ENCODE data around the gene FGD5. TPM values are rescaled to one million over a fixed set of nuclear protein-coding genes. Genes with fewer than 3 reads are reported as not detected.

FGD5 gene
- total RNA-seq, 1 donor from 2014 or later: not detected

DNA sequence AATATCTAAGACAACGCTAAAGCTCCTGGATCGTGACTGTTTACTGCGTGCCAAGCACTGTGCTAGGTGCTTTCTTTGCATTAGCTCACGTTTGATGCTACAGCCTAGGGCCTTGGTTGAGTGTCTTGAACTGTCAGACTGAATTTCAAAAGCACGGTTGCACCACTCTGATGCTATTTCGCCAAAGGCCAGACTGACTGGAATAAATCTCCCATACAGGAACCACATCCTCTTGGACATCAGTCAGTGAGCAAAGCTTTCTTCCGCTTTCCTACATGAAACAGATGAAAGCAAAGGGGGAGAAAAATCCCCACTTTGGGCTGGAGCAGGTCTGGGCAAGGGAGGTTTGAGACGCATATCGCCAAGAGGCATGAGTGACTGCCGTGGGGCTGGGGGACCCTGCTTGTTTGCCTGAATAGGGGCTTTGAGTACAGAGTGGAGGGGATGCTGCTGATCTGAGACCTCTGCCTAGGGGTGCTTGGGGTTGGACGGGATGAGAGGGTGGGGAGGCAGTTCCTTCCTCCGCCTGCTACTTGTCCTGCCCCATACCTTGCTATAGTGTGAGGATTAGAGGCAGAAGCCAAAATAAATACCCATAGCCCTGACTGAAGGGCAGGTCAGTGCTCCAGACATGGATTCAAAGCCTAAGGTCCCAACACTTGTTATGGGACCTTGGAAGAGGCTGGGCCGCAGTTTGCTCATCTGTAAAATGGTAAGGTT lies 5.3 kb downstream of the FGD5 start:
- Histone ChIP-seq H3K4me3 (ENCODE audit: low read depth, low read length) (no peak overlapping the region), H3K36me3 (ENCODE audit: control insufficient read depth, insufficient read depth, low read length) (no peaks in the 10 kb centered on the region), H3K27me3 (ENCODE audit: control insufficient read depth, insufficient read depth, low read length) (peaks cover 5% of the 10 kb centered on the region)
- FAIRE-seq (no peak), DNase-seq (ENCODE audit: low read depth) (no peak)
- TF ChIP-seq, protein P1, sequence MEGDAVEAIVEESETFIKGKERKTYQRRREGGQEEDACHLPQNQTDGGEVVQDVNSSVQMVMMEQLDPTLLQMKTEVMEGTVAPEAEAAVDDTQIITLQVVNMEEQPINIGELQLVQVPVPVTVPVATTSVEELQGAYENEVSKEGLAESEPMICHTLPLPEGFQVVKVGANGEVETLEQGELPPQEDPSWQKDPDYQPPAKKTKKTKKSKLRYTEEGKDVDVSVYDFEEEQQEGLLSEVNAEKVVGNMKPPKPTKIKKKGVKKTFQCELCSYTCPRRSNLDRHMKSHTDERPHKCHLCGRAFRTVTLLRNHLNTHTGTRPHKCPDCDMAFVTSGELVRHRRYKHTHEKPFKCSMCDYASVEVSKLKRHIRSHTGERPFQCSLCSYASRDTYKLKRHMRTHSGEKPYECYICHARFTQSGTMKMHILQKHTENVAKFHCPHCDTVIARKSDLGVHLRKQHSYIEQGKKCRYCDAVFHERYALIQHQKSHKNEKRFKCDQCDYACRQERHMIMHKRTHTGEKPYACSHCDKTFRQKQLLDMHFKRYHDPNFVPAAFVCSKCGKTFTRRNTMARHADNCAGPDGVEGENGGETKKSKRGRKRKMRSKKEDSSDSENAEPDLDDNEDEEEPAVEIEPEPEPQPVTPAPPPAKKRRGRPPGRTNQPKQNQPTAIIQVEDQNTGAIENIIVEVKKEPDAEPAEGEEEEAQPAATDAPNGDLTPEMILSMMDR (IDR thresholded peaks at IDR 0.05; ENCODE audit: insufficient read depth, low read length, severe bottlenecking): no peak

DNA sequence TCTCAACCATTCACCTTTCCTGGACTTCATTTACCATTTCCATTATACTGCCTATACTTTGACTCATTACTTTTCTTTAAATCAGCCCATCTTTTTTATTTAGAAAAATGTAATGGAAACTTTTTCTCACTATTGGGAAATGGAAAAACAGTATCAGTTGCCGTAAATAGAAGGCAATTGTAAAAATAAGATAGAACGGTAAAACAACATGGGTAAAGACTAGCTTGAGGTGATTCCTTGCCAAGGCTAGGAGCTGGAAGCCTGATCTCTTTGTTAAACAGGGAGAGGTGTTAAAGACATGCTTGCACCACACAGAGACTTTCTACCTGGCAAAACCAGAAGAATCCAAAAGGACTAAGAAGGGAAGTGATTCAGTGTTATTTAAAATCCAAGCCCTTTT lies 5.9 kb downstream of the FGD5 start:
- H3K4me3 ChIP-seq (ENCODE audit: low read depth, low read length): no peak overlapping the region
- peaks cover 5% of the 10 kb centered on the region for H3K27me3 ChIP-seq (ENCODE audit: control insufficient read depth, insufficient read depth, low read length)
- DNase-seq (ENCODE audit: low read depth) (no peak), FAIRE-seq (no peak)
- TF ChIP-seq, protein P1 (IDR thresholded peaks at IDR 0.05; ENCODE audit: insufficient read depth, low read length, severe bottlenecking): no peak
- H3K36me3 ChIP-seq (ENCODE audit: control insufficient read depth, insufficient read depth, low read length): no peaks in the 10 kb centered on the region

DNA sequence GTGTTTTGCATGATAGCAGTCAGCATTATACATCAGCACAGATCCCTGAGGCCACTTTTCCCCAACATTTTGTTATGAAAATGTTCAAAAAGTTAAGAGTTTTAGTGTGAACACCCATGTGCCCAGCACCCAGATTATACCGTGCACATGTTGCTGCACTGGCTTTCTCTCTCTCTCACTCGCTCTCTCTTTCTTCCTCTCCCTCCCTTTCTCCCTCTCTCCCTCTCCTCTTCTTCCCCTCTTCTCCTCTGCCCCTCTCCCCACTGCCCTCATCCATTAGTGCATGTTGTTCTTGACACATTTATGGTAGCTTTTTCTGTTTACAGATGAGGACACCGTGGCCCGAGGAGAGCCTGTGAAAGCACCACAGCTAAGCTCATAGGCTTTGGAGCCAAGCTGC lies 7.3 kb downstream of the FGD5 start:
- Histone ChIP-seq H3K36me3 (ENCODE audit: control insufficient read depth, insufficient read depth, low read length) (no peaks in the 10 kb centered on the region), H3K27me3 (ENCODE audit: control insufficient read depth, insufficient read depth, low read length) (peaks cover 5% of the 10 kb centered on the region), H3K4me3 (ENCODE audit: low read depth, low read length) (no peak overlapping the region)
- no peak for DNase-seq (ENCODE audit: low read depth)
- TF ChIP-seq, protein P1 (IDR thresholded peaks at IDR 0.05; ENCODE audit: insufficient read depth, low read length, severe bottlenecking): no peak
- FAIRE-seq: no peak

DNA sequence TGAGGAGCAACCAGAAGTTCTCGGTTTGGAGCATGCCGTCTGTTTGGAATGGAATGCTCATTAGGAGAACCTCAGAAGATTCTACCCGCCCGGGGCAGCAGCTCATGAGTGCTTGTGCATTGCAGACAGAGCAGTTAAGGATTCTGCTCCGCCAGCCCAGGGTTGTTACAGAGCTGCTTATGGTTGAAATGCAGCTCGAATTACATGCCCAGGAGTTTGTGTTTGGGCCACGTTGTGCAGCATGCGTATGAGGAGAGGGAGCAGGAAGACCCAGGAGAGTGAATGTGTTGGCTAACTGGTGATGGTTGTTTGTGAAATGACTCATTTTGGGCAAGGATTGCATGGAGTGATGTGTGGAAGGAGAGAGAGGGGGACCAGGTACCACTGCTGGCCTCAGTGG lies 9.0 kb downstream of the FGD5 start:
- FAIRE-seq (no peak), DNase-seq (ENCODE audit: low read depth) (peak; percentile 30)
- TF ChIP-seq, protein P1 (IDR thresholded peaks at IDR 0.05; ENCODE audit: insufficient read depth, low read length, severe bottlenecking): no peak

DNA sequence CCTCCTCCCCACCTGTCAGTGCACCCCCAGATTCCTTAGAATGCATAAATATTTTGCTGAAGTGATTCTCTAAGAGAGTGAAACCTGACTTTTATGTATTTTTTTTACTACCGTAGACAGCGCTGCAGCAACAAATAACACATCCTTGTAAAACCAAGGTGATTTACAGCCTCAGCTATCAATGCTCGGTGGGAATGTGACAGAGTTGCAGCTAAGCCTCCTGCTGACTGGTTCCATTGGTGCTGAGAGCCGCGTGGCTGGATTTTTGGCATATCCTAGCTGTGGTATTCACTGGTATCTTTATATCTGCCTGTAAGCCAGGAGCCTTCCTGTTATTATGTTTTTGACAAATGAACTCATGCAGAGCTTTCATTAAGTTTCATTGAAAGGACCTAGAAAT lies 11.0 kb downstream of the FGD5 start:
- FAIRE-seq (no peak), DNase-seq (ENCODE audit: low read depth) (no peak)
- Histone ChIP-seq H3K36me3 (ENCODE audit: control insufficient read depth, insufficient read depth, low read length) (no peaks in the 10 kb centered on the region), H3K4me3 (ENCODE audit: low read depth, low read length) (no peak overlapping the region), H3K27me3 (ENCODE audit: control insufficient read depth, insufficient read depth, low read length) (peaks cover 1% of the 10 kb centered on the region)
- TF ChIP-seq, protein P1 (IDR thresholded peaks at IDR 0.05; ENCODE audit: insufficient read depth, low read length, severe bottlenecking): no peak

More for the DNA sequence above, 9.0 kb downstream of the FGD5 start:
- Histone ChIP-seq H3K4me3 (ENCODE audit: low read depth, low read length) (no peak overlapping the region), H3K27me3 (ENCODE audit: control insufficient read depth, insufficient read depth, low read length) (peaks cover 3% of the 10 kb centered on the region), H3K36me3 (ENCODE audit: control insufficient read depth, insufficient read depth, low read length) (no peaks in the 10 kb centered on the region)
